NB4 (cell line): ENCODE data around the gene GSX1.

Source experiments
- CTCF ChIP-seq: IDR thresholded peaks from one replicate; pipeline ENCODE4 v1.5.1; 2012; ENCODE audit warnings: low read depth, low read length
- MAX ChIP-seq: IDR thresholded peaks from 2 replicates; pipeline ENCODE4 v1.6.1; 2011; ENCODE audit warnings: low read depth, low read length
- MYC ChIP-seq: IDR thresholded peaks from 2 replicates; pipeline ENCODE4 v1.6.1; 2011; ENCODE audit warnings: low read depth, low read length
- POLR2A ChIP-seq: IDR thresholded peaks from 2 replicates; pipeline ENCODE4 v1.6.1; 2011; ENCODE audit warnings: mild to moderate bottlenecking; ENCODE audit not compliant: insufficient read length; ENCODE audit errors: extremely low read depth

- TF ChIP-seq CTCF = no peak
- no peak for TF ChIP-seq POLR2A
- TF ChIP-seq MAX = no peak
- no peak for TF ChIP-seq MYC
Measured at GRCh38 chr13:27842571-27842970, 50.3 kb downstream of the GSX1 start.
